Gastroesophageal sphincter (tissue), 3 donors: ENCODE measurements around the gene UGT2B17.

ENCODE experiments used
- CTCF ChIP-seq, 4 experiments: fragments of 200-600 bp in 2 of 4; fragments of 450-650 bp in 2 of 4; sonication (generic) in 1 of 4; IDR thresholded peaks; one replicate each; pipeline ENCODE4 v1.5.1; 2017 to 2019; ENCODE audit warnings: antibody characterized with exemption in 4 of 4, mild to moderate bottlenecking in 2 of 4, moderate library complexity in 2 of 4
- EP300 ChIP-seq: sonication (generic); formaldehyde crosslinking; IDR thresholded peaks from one replicate; pipeline ENCODE4 v1.6.1; 2017; ENCODE audit warnings: antibody characterized with exemption, mild to moderate bottlenecking
- POLR2A ChIP-seq, 2 donors: fragments of 450-650 bp; IDR thresholded peaks; one replicate each; pipeline ENCODE4 v1.6.1; 2017; ENCODE audit warnings: antibody characterized with exemption in 2 of 2, mild to moderate bottlenecking in 2 of 2, moderate library complexity in 1 of 2
- POLR2AphosphoS5 ChIP-seq: sonication (generic); formaldehyde crosslinking; IDR thresholded peaks from one replicate; pipeline ENCODE4 v1.6.1; 2017; ENCODE audit warnings: antibody characterized with exemption

GRCh38 chr4:68577590-68577989 is 1.5 kb upstream of the UGT2B17 start:
- no peak for TF ChIP-seq CTCF (IDR thresholded peaks at IDR 0.05)
- no peak for TF ChIP-seq EP300
- no peak for TF ChIP-seq POLR2A (IDR thresholded peaks at IDR 0.05)
- no peak for TF ChIP-seq POLR2AphosphoS5
